NCI-H526 treated with DMSO at 0.1 percent for 48 hours (cell line): ENCODE data around the gene MED27.
"Not testable (repeated sequence)": the region's sequence is repeated elsewhere in the genome, so short reads cannot be mapped to it uniquely, and the experiment has no call there.

Experiments used
- DNase-seq: peaks from one replicate; lab custom pipeline; 2025; lab: John Stamatoyannopoulos, UW

MED27 gene

GRCh38 chr9:132015866-132016265 is 63.8 kb downstream of the MED27 start:
- DNase-seq: no peak

- DNase-seq: no peak
These were observed 65.4 kb downstream of the MED27 start for GRCh38 chr9:132014218-132014805.

GRCh38 chr9:132012704-132013357 is 66.8 kb downstream of the MED27 start:
- DNase-seq: no peak

DNA sequence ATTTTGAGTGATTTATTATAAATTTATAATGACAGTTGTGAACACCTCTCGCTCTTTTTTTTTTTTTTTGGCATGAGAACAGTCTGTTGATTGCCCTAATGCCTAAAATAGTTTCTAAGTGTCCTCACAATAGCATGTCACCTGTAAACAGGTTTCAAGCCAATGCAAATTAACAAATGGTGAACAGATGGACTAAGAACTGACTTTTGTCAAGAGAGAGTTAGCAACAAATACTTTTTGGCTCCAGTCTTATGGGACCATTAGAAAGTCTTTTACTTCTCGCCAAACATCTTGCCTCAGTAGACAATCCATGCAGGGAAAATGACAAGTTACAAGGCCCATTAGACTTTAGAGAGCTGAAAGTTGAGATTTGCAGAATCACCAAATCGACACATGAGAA is 67.8 kb downstream of the MED27 start:
- DNase-seq: no peak

DNA sequence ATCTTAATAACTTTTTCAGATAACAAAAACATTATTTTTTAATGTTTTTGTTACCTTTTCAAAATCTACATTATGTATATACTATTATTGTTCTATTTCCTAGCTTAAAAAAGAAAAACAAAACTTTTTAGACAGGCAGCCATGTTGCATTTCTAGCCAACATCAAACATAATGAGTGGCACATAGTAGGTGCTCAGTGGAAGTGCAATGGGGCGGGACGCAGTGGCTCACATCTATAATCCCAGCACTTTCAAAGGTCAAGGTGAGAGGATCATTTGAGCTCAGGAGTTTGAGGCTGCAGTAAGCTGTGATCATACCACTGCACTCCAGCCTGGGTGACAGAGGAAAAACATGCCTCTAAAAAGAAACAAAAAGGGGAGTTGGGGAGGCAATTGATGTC is 68.4 kb downstream of the MED27 start:
- no peak for DNase-seq

DNA sequence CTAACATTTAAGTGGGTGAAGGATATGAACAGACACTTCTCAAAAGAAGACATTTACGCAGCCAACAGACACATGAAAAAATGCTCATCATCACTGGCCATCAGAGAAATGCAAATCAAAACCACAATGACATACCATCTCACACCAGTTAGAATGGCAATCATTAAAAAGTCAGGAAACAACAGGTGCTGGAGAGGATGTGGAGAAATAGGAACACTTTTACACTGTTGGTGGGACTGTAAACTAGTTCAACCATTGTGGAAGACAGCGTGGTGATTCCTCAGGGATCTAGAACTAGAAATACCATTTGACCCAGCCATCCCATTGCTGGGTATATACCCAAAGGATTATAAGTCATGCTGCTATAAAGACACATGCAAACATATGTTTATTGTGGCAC is 69.5 kb downstream of the MED27 start:
- not testable (repeated sequence) for DNase-seq

DNA sequence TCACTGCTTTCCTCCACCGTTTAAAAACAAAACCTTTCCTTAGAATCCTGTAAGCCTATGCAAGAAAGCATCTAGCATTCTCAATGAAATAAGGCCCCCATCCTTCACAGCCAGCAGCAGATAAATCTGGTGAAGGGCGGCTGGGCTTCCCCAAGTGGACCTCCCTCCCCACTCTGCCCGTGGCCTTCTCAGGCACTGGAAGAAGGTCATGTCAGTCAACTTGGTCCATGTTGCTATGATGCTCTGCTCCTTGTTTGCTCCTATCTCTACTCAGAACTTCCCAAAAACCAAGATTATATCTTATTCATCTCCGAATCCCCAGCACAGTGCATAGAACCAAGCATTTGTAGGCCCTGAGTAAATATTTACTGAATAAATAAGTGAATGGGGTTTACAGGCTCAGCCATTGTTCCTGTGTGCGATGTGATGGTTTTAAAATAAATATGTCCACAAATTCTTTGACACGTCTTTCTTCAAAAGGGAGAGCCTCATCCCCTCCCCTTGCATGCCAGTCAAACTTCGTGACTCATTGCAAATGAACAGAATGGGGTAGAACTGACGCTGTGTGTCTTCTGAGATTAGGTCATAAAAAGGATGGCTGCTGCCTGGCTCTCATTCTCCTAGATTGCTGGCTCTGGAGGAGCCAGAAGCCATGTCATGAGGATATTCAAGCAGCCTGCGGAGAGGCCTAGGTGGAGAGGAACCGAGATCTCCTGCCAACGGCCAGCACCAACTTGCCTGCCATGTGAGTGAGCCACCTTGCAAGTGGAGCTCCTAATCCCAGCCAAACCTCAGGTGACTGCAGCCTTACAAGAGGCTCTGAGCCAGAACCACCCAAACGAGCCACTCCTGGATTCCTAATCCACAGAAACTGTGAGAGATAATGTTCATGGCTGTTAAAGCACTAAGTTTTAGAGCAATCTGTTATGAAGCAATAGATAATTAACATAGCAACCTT is 70.5 kb downstream of the MED27 start:
- no peak for DNase-seq

- no peak for DNase-seq
These were observed 71.4 kb downstream of the MED27 start for GRCh38 chr9:132008184-132008803.

DNA sequence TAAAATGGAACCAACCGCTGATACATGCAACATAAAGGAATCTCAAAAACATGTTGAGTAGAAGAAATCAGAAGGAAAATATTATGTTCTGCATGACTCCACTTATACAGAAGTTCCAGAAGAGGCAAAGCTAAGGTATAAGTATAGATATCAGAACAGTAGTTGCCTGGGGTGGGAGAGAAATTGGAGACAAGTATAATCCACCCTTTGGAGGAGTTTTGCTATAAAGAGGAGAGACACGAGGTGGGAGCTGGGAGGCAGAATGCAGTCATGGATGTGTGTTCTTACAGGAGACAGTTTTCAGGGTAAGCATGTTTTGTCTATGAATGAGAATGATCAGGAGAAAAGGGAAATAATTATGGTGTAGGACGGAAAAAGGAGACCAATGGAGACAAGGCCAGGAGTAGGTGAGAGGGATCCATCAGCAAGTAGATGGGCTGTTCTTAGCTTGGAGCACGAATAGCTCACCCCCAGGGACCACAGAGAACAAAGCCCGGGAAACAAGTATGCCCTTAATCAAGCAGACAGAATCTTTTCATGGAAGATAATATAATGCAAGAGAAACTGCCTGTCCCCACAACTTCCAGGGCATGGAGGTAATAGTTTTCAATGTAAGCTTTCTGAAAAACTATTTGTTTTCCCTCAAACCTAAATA is 72.2 kb downstream of the MED27 start:
- DNase-seq: no peak

- no peak for DNase-seq
These were observed 72.8 kb downstream of the MED27 start for GRCh38 chr9:132006677-132007370.

- DNase-seq: no peak
These were observed 73.8 kb downstream of the MED27 start for GRCh38 chr9:132005899-132006298.

- no peak for DNase-seq
These were observed 75.3 kb downstream of the MED27 start for GRCh38 chr9:132004323-132004722.

DNA sequence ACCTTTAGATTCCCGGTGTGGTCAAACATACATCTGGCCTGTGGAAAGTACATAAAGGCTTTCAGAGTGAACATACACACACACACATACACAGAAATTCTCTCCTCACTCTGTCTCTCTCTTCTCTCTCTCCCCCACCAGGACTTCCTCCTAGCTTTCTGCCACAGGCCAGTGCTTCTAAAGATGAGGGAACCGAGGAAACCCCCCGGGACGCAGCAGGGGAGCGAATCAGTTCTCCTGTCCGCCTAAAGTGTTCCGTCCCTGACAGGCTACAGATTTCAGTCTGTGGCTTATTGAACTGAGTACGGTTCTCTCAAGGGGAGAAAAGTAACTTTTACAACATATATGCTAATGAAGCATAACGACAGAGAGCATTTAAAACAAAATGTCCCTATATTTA is 75.8 kb downstream of the MED27 start:
- no peak for DNase-seq

GRCh38 chr9:132003319-132003704 is 76.4 kb downstream of the MED27 start:
- no peak for DNase-seq

DNA sequence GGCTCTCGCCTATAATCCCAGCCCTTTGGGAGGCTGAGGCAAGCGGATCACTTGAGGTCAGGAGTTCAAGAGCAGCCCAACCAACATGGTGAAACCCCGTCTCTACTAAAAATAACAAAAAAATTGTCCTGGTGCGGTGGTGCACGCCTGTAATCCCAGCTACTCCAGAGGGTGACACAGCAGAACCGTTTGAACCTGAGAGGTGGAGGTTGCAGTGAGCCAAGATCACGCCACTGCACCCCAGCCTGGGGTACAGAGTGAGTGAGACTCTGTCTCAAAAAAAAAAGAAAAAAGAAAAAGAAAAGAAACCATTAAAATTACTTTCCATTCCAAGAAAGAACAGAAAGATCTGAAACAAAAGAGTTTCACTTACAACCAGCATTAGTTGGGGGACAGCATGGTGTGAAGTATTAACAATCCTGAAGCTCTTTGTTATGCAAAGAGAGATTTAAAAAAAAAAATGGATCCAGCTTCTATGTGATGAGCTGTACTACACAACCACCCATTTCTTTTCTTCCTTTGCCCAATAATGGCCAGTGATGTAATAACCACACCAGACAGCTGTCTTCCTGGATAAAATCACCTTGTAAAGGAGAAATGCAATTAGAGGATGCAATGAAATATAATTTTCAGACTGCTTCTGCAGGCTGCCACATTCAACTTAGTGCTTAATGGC is 76.9 kb downstream of the MED27 start:
- no peak for DNase-seq

GRCh38 chr9:132001567-132001966 is 78.1 kb downstream of the MED27 start:
- no peak for DNase-seq

GRCh38 chr9:132000659-132001058 is 79.0 kb downstream of the MED27 start:
- no peak for DNase-seq

DNA sequence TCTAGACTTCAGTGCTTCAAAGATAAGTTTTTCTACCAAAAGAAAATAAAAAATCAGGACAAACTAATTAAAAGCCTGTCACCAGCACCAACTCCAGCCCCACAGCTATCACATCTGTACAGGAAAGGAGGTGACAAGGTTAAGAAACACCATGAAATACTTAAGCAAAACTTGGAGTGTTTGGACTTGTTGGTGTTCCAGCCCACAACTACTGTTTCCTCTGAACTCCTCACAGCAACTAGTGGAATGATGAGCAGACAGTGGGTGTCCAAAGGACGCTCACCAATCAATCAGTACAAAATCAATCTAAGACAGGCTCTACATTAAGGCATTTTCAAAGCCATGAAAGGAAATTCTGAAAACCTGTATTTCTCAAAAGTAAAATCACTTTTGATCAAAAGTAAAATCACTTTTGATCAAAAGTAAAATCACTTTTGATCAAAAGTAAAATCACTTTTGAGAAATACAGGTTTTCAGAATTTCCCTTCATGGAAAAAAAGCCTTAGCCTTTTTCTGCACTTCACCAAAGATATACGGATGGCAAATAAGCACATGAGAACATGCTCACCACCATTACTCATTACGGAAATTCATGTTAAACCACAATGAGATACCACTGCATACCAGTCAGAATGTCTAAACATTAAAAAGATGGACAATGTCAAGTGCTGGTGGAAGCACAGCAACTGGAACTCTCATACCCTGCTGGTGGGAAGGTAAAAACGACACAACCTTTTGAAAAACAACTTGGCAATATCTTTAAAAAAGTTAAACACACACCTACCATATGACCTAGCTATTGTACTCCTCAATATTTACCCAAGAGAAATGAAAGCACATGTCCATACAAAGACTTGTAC is 79.7 kb downstream of the MED27 start:
- no peak for DNase-seq

- no peak for DNase-seq
These were observed 81.9 kb downstream of the MED27 start for GRCh38 chr9:131997779-131998178.

DNA sequence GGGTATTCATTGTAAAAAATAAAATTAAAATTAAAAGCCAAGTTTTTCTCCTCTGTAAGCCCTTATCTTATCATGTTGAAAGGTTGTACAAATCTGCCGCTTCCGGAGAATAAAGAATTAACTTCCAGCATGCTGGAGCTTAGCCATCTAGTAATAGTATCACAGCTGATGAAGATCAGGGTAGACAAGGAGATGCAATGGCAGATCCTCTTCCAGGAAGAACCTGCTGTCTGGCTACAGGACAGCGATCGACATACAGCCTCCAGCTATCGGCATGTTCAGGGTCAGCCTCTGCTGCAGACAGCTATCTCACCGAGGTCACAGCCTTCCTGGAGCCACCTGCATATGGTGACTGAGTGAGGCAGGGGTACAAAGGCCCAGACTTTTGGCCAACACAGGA is 82.6 kb downstream of the MED27 start:
- no peak for DNase-seq
